Islet precursor cell (in vitro differentiated cells): ENCODE measurements around the gene HOXD8.
A peak's percentile ranks its signal among the peaks of the same experiment; 100 is the strongest.

Experiments
- DNase-seq: peaks from one replicate; pipeline ENCODE4 v3.0.0-alpha.2; 2018

Gene HOXD8

DNA sequence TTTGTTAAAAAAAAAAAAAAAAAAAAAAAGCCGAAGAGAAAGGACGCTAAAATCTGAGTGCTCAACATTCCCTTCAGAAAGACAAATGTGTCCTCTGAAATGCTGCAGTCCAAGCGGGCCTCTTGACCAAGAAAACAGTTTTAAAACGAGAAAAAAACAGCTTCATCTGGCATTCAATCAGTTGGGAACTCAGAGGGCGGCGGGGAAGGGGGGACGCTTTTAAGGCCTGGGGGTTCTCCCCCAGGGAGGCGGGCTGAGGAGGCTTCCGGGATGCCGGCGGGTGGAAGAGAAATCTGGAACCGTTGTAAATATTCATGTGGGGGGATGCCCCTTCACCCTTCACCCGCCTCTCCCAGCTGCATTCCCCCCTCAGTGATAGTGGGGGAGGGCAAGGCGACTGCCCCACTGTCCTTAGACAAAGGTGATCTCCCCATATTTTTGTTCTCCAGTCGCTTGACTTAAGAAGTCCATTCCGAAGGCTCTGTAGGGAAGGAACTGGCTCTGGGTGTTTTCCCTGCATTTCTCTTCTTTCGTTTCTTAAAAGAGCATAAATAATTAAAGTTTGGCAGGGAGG, 25.7 kb upstream of the HOXD8 start:
- peak; percentile 58 for DNase-seq

DNA sequence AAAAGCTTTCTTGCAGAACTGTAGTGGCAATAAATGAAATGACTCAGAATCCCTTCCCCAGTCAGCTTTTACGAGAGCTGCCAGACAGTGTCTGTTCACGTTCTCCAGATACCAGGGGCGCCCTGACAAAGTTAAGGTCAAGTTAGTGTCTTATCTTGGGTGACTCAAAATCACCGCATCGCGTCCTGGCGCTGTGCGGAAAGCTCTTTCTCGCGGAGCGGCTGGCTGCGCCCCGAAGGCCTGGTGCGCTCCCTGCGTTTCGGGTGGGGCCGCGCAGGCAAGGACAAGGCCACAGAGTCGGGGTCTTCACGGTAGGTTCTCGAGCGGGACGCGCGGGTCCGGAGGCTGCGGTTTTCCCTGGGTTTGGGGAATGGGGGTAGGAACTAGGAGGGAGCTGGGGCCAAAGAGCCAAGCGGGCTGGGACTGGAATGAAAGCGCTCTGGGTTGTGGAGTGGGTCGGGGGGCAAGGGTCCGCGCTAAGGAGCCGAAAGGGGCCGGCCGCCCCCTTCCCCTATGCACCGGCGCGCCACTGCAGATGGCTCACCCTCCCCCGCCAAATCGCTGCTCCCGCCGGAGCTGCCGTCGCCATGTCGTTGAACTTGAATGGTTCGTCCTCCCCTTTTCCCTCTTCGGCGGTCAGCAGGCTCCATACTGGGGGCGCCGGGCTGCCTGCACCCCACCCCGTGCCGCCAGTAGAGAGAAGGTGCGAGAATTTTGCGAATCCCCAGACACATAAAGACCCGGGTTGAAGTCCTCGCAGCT, 25.0 kb upstream of the HOXD8 start:
- peak; percentile 90 for DNase-seq

DNA sequence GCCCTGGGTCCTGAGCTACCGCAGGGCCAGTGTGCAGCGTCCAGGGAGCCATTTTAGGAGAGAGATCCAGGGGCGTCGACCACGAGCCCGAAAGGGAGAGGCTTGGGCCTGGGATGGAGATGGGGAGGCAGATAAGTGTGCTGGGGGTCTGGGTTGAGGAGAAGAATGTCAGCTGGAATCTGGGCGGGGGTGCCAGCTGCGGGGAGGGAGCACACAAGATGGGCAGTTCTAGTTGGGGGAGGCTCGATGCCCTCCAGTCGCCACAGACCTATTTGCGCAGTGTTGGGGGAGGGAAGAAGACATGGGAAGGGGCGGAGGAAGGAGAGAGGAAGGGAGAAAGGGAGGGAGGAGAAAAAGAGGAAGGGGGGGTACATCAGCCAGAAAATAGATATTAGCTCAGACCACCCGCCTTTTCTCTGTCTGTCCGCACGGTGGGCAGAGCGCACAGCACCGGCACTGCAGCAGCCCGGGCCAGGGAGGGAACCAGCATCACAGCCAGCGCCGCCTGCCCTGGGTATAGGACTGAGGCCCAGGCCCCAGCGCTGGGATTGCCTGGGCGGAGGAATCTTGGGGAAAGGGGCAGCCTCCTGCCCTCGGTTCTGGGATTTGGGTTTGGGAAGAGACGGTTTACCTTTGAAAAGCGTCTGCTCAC, 24.3 kb upstream of the HOXD8 start:
- peak; percentile 64 for DNase-seq

DNA sequence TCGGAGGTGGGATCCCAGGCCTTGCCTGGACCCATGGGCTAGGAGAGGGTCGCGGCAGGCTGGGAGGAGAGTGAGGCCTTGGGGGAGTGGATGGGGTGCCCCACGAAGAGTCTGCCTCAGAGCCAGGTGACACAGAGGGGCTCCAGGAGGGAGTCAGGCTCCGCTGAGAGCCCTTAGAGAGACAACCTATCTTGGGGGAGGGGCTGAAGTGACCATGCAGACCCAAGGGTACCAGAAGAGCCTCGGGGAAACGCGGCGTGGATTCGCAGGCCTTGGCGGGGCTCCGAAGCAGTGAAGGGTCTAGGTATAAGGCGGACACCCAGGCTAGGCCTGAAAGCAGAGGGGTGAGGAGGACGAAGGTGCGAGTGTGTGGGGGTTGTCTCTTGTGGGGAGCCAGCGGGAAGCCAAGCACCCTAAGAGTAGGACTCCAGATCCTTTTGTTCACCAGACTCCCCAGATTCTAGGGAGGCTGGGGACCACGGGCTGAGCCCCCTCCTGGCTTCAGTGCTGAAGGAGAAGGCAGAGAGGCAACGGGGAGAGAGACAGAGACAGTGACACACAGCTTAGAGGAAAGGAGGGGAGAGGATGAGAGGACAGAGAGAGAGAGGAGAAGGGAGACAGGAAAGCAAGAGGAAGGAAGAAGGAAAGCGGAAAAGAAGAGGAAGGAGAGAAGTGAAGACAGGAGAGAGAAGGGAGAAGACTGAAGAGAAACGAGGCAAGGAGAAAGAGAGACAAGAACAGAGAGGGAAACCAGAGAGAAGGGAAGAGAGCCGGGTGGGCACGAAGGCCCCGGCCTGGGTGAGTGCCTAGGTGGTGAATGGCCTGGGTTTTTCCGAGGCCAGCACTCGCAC, 23.6 kb upstream of the HOXD8 start:
- DNase-seq, result peak; percentile 41

DNA sequence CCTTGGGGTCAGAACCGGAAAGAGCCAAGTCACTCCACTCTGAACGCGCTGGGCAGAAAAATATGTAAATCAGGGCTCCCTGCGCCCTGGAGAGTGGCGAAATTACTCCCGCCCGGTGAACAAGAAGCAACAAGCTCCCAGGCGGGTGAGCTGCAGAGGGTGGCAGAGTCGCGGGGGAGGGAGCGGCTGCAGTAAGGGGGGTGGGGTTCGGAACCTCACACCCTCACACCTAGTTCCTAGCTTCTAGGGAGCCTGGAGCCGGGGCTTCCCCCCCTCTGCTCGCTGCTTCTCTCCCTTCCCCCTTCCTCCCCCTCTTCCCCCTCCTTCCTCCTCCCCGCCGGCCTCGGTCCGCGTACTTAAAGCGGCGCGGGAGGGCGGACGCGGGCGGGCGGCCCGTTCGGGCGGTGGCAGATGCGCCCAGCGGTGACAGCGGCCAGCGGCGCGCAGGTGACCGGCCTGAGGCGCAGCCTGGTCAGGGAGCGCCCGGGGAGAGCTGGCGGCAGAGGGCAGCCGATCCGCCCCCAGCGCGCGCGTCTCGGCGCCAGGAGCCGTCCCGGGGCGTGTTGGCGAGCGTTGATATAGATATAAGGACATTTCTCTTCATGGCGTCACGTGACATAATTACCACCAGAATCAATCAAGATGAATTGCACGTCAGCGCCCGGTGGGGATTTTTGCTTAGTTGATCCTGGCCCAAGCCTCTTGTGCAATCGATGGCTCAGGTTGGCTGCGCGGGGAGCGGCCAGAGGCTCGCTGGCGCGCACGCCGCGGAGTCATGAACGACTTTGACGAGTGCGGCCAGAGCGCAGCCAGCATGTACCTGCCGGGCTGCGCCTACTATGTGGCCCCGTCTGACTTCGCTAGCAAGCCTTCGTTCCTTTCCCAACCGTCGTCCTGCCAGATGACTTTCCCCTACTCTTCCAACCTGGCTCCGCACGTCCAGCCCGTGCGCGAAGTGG, 22.6 kb upstream of the HOXD8 start, which contains the start of gene HOXD11:
HOXD11 (plus strand) TSS at position 700 of the 959 bp plus-strand sequence; CDS start at position 776, 76 bp downstream.
- DNase-seq, result no peak

DNA sequence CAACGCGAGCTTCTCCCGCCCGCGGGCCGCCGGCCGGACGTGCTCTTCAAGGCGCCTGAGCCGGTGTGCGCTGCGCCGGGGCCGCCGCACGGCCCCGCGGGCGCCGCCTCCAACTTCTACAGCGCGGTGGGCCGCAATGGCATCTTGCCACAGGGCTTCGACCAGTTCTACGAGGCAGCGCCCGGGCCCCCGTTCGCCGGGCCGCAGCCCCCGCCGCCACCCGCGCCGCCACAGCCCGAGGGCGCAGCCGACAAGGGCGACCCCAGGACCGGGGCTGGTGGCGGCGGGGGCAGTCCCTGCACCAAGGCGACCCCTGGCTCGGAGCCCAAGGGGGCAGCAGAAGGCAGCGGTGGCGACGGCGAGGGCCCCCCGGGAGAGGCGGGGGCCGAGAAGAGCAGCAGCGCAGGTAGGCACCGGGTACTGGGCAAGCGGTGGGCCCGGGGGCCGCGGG, 21.7 kb upstream of the HOXD8 start:
- DNase-seq, result peak; percentile 45

DNA sequence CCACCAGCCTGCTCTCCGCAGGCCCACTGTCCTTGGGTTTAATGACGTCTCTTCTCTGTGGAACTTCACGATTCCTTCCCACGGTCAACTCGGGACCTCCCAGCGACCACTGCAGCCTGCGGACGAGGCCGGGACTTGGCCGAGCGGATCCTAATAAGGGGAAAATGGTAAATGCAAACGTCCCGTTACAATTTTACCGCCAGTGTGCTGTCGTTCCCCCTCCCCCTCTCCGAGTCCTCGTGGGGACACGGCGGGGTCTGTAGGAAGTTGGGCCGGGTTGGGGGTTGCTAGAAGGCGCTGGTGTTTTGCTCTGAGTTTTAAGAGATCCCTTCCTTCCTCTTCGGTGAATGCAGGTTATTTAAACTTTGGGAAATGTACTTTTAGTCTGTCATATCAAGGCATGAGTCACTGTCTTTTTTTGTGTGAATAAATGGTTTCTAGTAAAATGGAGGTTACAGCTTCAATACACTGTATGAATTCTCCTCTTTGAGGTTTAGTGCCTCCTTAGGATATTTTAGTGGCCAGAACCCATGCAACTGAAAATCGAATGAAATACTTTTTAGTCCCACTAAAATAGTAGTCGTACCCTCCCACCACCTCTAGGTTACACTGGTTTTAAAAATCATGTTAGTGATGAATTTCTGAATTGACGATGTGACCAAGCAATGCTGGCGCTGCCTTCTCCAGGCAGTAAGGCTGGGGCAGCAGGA, 20.2 kb upstream of the HOXD8 start:
- no peak for DNase-seq

DNA sequence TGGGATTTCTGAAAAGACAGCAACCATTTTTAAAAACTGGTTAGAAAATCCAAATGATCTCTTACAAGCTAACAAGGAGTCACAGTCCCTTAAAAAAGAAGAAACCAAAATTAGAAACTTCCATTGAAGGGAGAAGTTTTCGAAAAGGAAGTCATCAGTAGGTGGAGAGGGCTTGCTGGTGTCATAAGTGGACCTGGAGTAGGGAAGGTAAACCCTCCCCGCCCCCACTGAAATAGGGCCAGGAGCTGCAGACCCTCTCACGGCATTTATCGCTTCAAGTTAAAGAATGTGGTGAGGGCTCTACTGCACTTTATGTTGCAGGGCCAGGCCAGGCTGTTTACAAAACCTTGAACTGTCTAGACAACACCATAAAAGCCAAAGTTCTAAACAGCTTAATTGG, 19.6 kb upstream of the HOXD8 start:
- peak; percentile 65 for DNase-seq

DNA sequence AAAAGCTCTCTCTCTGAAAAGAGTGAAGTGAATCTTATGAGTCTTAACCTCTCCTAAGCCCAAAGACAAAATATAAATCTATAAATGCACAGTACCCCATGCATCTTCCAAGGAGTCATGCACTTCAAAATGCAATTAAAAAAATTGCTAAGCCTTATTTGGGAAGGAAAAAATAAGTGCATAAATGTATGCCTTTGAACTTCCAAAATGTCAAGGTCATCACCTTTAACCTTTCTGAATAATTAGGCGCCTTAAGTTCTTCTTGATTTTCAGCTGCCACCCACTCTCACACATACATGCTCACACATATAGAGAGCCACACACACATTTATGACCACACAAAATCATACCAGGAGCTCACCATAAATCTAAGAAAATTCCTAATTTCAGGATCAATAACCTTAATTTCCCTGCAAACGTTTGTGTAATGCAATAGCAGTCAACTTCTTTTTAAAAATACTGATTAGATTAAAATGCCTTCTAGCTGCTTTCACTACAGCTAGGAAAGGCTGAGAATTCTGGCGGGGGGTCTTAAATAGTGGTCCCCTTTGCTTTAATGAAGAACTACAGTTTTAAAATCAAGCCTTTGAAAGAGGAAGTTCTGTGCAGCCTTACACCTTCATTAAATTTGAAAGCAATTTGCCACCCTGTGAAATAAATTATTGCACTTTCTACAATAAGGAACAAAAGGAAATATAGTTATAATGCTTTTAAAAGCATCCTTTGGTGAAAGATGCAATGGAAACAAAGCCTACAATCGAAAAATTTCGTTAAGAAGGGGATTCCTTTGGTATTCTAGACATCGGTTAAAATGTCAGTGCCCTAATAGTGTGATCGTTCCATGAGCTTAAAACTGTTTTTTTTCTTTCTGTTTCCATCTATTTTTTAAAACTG, 18.8 kb upstream of the HOXD8 start:
- DNase-seq, result no peak

DNA sequence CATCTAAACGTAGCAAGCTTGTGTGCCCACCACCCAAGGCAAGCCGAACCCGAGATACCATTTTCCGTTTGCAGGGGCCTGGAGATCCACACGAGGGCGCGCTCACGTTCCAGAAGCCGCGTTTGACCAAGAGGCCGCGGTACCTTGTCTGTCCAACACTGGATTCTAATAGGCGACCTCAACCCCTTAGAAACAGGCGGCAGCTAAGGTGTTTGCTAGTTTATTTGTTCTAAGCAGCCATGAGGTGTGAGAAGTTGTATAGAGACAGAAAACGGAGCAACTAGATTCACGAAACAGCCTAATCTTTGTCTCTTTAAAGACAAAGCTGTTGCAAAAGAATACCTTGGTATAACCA, 18.2 kb upstream of the HOXD8 start:
- peak; percentile 86 for DNase-seq

DNA sequence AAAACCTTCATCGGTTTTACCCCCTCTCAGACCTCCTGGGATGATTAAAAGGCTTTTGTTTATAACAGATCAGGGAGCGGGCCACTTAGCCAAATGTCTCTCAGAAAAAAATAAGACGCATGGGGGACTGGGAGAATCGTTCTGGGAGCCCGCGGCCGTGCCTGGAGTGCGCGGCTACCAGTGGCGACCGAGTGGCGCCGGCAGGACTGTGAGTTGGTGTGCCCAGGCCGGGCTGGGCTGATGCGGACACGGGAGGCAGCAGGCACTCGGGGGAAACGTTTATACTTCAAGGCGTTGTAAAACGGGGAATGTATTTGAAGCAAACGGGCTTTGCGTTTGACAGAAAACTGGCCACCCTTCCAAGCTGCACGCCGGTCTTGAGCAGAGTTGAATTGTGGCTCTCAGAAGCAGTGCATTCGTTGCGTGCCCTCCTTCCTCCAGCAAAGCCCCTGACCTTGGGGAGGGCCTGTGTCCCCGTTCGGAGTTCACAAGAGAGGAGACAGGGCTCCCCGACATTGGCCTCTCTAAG, 17.6 kb upstream of the HOXD8 start:
- DNase-seq, result no peak

DNA sequence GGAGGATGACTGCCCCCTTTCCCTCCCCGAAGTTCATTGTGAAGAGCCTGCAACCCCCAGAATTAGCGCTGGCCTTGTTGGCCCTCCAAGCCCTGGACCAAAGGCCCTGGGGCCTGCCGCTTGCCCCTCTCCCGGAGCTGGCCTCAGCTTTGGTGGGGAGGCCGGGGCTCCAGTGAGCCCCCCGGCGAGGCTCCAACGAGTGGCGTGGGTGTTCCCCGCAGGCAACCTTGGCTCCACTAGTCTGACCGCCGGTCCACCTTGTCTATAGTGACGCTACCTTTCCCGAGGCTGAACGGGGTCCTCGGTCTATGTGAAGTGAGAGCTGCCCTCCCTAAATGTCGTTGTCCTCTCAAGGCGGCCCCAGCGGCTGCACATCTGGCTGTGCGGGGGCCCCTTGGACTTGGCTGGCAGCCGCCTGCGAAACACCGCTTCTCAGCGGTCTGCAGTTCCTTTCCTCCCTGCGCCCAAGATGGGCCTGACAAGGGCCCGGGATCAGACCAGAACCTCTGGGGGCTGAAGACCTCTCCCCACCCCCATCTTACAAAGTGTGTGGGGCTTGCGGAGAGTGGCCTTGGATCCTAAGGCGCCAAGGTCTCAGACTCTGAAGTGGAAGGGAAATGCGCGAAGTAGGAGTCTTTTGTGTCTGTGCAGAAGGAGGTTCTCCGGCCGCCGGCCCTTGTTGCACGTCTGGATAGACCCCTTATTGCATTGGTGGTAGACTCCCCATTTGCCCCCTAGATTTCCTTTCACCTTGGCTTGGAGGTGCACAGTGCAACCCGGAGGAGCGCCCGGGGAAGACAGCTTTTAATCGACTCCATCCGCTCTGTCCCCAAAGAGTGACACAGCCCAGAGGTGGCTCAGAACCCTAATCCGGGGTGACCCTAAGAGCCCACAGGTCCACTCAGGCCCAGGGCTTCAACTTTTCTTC, 16.9 kb upstream of the HOXD8 start:
- DNase-seq, result no peak

DNA sequence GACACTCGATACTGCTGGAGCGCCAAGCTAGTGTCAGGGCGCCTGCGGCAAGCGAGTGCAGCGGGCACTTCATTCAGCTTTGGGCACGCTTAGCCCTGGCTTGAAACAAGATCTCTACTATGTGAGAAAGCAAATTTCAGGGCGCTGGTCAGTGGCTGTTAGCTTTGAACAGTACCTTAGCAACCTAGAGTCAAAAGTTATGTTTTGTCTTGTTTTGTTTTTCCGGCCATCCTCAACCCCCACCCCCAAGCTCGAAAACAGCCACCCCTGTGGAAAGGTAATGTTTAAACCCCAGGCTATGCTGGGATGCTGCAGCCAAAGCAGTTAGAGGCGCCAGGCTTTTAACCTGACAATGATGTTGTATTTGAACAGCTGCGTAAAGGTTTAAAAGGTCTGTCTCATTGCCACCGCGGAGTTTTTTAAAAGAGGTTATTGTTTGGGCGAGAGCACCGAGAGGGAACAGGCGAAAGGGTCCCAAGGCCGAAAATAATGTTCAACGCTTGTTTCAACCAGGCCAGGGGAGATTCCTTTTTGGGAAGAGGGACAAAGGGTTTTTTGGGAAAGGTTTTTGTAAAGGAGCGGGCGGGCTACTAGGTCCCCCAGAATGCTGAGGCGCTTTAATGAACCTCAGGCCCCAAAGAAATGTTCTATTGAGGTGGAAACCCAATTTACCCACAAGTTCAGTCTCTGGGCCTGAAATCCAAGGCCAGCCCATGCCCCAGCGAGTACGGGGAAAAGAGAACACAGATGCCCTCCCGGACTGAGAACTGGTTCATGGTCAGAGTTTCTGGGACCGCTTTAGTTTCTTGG, 15.2 kb upstream of the HOXD8 start:
- DNase-seq, result no peak

DNA sequence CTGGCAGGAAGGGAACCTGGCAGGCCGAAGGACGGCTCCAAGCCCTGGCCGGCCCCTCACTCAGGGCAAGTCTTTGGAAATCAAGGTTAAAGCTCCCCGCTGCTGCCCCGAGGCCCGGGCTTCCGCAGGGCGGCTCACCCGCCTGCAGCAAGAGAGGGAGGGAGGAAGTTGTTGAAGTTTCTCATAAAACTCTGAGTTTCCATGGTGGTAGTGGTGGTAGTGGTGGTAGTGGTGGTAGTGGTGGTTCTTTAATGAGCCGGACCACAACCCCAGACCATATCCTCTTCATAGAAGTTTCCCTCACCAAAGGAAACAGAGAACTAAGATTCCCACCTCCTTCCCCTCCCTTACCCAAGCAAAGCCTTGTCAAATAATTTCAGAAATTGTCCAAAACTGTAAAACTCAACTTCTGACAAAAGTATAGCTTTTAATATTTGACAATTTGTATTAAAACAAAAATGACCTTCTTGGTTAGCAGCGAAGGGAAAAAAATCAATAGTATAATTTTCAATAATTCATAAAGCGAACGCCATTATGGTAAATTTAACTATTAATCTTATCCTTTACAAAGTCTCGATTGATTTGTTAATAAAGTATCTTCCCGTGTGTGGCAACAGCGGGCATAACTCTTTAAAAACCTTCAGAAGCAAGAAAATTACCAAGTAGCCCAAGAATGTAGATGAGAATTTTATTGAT, 14.4 kb upstream of the HOXD8 start:
- DNase-seq, result no peak

DNA sequence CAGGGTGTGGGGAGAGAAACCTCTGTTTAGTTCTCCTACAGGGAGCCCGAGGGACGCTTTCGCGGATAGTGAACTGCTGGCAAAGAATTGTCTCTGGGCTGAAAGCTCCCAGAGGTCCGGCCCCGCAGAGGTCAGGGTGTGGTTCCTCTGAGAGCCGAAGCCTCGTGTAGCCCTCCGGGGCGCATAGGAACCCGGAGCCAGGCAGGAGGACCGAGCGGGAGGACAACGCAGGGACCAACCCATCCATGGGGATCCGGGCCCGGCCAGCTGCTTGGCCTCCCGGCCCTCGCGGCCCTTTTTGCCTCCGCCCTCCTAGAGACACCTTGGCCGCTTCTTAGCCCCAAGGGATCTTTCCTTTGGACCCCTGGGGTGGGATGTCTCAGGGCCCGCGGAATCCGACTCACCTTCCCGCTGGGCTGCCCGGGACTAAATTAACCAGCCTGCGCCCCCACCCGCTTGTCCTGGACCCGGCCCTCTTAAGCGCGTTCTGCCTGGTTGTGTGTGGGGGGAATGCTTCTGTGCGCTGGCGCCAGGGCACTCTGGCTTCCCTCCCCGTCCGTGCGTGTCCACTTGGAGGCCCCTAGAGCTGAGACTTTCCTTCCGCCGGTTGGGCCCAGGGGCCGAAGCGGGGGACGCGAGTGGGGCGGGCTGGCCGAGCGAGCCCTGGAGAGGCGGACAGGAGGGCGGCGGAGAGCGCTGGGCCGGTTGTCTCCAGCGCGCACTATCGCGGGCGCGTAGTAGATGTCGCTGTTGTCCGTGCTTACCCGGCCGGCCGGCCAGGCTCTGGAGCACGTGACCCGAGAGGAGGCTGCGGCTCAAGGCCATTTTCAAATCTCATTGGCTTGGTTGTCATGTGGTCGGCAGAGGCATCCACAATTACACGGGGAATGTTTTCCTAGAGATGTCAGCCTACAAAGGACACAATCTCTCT, 13.4 kb upstream of the HOXD8 start, which contains the start of gene HOXD10:
HOXD10 (plus strand) TSS at position 896 of the 931 bp plus-strand sequence. CDS start 56 bp downstream, outside the sequence.
- peak; percentile 88 for DNase-seq
